IPS-18a (cell line): Measurements from ENCODE around the gene PDLIM4.

ENCODE experiments used
- H3K27ac ChIP-seq: one replicate; pipeline ENCODE4 v1.5.1; 2013; ENCODE audit warnings: low read length
- H3K27me3 ChIP-seq: one replicate; pipeline ENCODE4 v1.6.1; 2013; ENCODE audit warnings: mild to moderate bottlenecking, low read length; ENCODE audit not compliant: control insufficient read depth, insufficient read depth
- H3K36me3 ChIP-seq: one replicate; pipeline ENCODE4 v1.6.1; 2013; ENCODE audit warnings: low read depth, low read length; ENCODE audit not compliant: control insufficient read depth
- H3K4me1 ChIP-seq: one replicate; pipeline ENCODE4 v1.6.1; 2013; ENCODE audit warnings: low read depth, low read length; ENCODE audit not compliant: control insufficient read depth
- H3K4me3 ChIP-seq: one replicate; pipeline ENCODE4 v1.5.1; 2013; ENCODE audit warnings: low read length
- H3K9ac ChIP-seq: one replicate; pipeline ENCODE4 v1.6.1; 2013; ENCODE audit warnings: mild to moderate bottlenecking, low read length, moderate library complexity
- H3K9me3 ChIP-seq: one replicate; pipeline ENCODE4 v1.6.1; 2013; ENCODE audit warnings: low read depth, low read length; ENCODE audit not compliant: control insufficient read depth

The PDLIM4 gene

DNA sequence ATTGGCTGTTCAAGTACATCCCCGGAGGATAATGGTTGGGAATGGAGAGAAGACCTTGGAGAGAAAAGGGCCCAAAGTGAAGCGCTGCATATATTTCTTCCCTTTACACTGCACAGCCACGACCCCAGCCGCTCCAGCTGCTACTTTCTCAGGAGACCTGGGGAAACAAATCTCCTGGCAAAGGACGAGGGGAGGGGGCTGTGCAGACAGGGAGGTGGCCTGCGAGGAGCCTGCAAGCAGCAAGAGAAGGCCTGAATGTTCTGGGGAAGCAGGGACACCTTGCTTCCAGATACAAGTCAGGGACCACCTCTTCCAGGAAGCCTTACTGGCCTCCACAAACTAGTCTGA lies 739 bp upstream of the PDLIM4 start:
- no peak overlapping the region for H3K27ac ChIP-seq
- H3K36me3 ChIP-seq, result no peaks in the 10 kb centered on the region
- H3K9me3 ChIP-seq, result no peaks in the 10 kb centered on the region
- H3K27me3 ChIP-seq, result peaks cover 16% of the 10 kb centered on the region
- peak overlapping the region; percentile 56 for H3K4me3 ChIP-seq
- no peak overlapping the region for H3K9ac ChIP-seq
- no peaks in the 10 kb centered on the region for H3K4me1 ChIP-seq

DNA sequence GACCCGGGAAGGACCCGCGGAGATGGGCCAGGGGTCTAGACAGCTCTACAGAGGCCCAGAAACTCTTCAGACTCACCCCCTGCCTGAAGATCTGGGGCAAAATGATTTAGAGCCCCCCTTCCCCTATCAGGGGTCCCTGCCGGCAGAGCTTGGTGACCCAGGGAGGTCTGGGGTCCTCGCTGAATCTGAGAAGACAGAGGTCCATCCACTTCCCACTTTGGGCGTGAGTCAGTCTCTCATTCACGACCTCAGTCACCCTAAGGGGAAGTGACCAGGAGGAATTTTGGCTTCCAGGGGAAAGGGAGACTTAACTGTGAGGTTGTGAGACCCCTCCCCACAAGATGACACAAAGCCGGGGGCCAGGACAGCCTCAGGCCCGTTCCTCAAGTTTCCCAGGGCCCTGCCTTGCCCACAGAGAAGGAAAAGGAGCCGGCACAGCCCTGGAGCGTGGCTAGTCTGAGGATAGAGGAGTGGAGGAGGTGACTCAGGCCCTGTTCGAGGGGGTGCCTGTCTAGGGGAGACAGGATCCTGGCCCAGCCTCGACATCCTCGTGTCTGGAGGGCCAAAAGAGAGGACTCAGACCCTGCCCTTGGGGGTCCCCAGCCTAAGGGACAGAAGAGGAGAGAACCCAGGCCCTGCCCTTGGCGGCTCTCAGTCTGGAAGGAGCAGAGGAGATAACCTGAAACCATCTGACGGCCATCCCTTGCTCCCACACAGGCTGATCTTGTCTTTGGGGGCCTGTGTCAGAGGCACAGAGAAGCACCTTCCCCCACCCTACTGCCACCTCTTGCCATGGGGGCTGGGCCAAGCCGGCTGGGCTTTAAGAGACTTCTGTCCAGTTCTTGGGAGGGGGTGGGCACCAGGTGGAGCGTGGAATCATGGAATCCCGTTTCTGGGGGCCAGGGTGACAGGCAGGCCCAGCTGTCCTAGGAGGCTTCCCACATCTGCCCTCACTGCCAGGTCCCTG lies 889 bp downstream of the PDLIM4 start:
- Histone ChIP-seq H3K27me3 (peaks cover 16% of the 10 kb centered on the region), H3K27ac (no peak overlapping the region), H3K4me3 (peak overlapping the region; percentile 60), H3K36me3 (no peaks in the 10 kb centered on the region), H3K9me3 (no peaks in the 10 kb centered on the region), H3K9ac (no peak overlapping the region), H3K4me1 (no peaks in the 10 kb centered on the region)

DNA sequence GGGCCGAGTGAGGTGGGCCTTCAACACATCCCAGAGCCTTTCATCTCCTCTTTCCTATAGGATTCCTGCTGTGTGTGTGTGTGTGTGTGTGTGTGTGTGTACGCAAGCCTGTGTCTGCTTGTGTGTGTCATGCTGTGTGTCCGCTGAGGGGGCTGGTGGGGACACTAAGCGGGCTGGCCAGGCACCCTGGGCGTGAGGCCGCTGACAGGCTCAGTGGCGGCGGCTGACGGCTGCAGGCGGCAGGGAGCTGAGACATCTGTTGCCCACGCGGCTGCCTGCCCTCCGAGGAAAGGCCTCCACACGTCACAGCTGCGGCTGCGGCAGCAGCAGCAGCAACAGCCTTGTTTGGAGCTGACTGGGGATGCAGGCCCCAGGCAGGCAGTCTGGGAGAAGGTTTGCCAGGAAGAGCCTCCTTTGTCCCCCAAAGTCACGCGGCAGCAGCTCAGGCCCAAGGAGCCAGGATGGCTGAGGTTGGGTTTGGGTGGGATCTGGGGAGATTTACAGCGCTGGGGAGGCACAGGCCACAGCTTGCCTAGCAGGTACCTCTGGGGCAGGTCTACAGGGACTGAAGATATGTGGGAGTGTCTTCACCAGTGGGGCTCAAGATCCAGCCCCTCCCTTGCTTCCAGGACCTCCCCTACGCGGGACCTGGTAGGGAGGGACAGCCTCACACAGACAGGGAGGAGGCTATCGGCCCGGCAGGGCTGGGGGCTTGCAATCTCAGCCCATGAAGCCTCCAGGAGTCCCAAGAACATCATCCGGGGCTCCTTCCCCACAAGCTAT lies 1.8 kb downstream of the PDLIM4 start:
- Histone ChIP-seq H3K27ac (no peak overlapping the region), H3K9me3 (no peaks in the 10 kb centered on the region), H3K36me3 (no peaks in the 10 kb centered on the region), H3K9ac (no peak overlapping the region), H3K27me3 (peaks cover 16% of the 10 kb centered on the region), H3K4me3 (no peak overlapping the region), H3K4me1 (no peaks in the 10 kb centered on the region)

DNA sequence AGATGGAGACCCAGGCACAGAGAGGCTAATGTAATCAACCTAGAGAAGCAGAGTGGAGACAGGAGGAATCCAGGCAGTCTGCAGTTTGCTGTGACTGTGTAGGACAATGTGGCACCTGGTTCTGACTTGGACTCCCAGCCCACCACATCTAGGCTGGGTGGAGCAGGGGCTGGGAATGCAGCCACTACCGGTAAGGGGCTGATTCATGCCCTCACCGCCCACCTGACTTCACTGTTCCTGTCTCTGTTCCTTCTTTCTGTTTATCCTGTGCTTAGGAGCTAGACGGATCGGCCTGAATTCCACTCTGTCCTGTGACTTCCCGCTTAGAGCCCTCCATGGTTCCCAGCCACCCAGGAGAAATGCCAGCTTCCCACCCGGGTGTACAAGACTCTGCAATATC lies 2.6 kb downstream of the PDLIM4 start:
- Histone ChIP-seq H3K27me3 (peaks cover 16% of the 10 kb centered on the region), H3K9me3 (no peaks in the 10 kb centered on the region), H3K4me1 (no peaks in the 10 kb centered on the region), H3K27ac (no peak overlapping the region), H3K9ac (no peak overlapping the region), H3K36me3 (no peaks in the 10 kb centered on the region), H3K4me3 (no peak overlapping the region)

DNA sequence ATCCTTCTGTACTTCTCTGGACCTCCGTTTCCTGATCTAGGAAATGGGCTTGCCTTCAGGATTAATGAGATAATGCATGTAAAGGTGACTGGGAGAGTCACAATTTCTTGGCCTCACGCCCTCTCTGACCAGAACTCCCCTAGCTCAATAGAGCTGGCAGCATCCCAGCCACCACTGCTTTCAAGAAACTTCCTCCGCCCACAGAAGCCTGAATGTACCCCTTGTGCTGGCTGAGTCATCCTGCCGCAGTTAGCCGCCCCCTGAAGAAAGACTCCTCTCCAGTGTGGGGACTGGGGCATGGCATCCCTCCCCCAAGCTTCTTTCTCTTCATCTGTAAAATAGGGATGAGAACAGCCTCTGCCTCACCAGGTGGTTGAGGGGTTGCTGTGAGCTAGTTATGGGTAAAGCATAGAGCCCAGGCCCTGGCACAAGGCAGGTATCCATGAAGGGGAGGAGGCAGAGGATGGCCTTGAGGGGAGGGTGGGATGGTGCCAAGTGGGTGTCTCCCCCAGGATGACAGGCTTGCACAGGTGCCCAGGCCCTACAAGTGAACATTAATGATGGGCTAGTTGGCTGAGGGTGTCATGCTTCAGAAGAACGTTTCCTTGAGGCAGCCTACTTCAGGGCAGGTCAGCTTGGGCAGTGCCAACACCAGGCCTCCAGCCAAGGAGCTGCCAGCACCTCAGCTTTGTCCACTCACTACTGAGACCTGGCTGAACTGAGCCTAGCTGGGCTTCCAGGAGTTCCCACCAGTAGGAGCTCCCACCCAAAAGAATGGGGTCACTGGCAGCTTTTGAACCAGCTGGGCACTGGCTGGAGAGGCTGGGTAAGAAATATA lies 3.4 kb downstream of the PDLIM4 start:
- Histone ChIP-seq H3K9ac (no peak overlapping the region), H3K36me3 (no peaks in the 10 kb centered on the region), H3K4me1 (no peaks in the 10 kb centered on the region), H3K27ac (no peak overlapping the region), H3K27me3 (peaks cover 16% of the 10 kb centered on the region), H3K4me3 (no peak overlapping the region), H3K9me3 (no peaks in the 10 kb centered on the region)

DNA sequence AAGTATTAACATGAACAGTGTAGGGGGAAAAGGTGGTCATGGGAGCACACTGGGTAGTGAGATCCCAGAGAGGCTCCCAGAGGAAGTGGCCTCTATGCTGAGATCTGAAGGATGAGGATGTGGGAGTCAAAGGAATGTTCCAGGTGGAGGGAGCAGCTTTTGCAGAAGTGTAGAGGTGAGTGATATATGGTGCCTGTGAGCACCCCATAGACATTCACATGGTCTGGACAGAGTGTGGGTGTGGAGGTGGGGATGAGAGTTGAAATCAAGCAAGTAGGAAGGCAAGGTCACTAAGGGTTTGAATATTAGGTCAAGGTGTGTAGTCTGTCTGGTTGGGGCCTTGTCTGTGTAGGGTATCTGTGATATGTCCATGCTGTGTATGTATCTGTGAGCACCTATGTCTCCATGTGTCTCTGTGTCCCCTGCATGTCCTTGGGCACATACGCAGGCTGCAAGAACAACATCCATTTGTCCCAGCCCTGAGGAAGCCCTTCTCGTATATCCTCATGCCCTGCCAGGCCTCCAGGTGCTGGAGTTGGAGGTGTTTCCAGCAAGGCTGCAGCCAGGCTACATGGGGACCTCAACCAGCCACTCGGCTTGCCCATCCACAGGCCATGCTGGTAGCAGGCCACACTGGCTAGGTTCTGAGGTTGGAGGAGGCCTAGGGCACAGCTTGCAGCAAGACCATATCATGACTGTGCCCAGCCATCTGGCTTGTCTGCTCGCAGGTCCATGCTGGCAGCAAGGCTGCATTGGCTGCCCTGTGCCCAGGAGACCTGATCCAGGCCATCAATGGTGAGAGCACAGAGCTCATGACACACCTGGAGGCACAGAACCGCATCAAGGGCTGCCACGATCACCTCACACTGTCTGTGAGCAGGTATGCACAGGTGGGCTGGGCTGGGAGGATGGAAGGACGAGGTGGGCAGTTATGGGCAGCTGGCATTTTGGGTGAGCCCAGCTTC lies 4.7 kb downstream of the PDLIM4 start:
- H3K4me1 ChIP-seq, result no peaks in the 10 kb centered on the region

DNA sequence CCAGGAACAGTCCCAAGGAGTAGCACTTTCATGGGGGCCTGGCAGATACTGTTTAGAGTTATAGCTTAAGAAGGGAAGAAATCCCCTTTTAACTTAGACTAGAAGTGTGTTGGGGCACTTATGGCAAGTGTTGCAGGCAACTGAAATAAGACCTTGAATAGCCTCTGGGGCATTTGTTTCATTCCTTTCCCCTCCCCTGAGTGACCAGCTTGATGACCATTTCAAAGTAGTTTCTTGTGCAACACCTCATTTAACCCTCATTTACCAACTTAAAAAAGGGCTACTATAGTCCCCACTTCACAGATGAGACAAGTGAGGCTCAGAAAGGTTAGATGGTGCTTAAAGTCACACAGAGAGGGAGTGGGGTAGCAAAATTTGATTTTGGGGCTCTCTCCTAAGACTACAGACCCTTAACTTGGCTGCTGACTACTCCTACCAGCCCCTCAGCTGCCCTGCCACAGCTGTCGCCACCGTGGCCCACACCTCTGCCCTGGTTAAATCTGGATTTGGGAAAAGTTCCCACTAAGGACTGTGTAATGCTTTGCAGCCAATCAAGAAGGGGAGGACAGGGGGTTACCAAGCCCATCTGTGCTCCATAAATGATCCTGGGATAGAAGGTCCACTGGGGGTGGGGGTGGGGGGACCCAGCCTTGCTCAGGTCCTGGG lies 5.5 kb downstream of the PDLIM4 start:
- H3K9me3 ChIP-seq, result no peaks in the 10 kb centered on the region
- H3K36me3 ChIP-seq, result no peaks in the 10 kb centered on the region
- H3K4me1 ChIP-seq, result no peaks in the 10 kb centered on the region

More for the DNA sequence above, 4.7 kb downstream of the PDLIM4 start:
- no peaks in the 10 kb centered on the region for H3K36me3 ChIP-seq
- no peak overlapping the region for H3K27ac ChIP-seq
- no peak overlapping the region for H3K9ac ChIP-seq
- peaks cover 8% of the 10 kb centered on the region for H3K27me3 ChIP-seq
- H3K4me3 ChIP-seq, result no peak overlapping the region
- H3K9me3 ChIP-seq, result no peaks in the 10 kb centered on the region

DNA sequence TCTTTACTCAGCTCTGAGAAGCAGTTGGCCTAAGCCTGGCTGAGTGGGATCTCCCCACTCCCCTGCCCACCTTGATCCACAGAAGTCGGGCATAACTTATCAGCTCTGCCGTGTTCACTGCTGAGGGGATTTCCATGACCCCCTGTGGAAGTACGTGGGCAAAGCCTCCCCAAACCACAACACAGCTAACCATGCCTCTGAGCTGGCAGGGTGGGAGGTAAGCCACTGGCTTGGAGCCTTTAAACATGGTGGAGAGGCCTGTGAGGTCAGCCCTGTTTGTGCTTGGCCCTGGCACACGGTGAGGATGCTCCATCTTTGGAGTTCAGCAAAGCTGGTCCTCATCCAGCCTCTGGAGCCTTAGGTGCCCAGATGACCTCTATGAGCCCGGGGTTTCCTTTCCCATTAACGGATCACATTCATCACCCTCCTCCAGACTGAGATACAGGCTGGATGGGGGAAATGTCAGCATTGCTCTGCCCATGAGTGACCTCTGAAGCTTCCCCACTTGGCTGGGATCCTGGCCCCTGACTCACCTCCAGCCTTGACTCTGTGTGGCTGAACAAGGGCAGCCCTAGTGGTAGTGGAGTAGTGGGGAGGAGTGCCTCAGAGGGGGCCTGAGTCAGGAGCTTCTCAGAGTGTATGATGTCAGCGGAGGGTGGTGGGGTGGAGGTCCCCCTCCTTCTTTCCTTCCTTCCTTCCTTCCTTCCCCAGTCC lies 6.2 kb downstream of the PDLIM4 start:
- no peaks in the 10 kb centered on the region for H3K36me3 ChIP-seq
- no peak overlapping the region for H3K9ac ChIP-seq

More for the DNA sequence above, 5.5 kb downstream of the PDLIM4 start:
- H3K4me3 ChIP-seq, result no peak overlapping the region
- no peak overlapping the region for H3K9ac ChIP-seq
- no peak overlapping the region for H3K27ac ChIP-seq
- H3K27me3 ChIP-seq, result peaks cover 7% of the 10 kb centered on the region

DNA sequence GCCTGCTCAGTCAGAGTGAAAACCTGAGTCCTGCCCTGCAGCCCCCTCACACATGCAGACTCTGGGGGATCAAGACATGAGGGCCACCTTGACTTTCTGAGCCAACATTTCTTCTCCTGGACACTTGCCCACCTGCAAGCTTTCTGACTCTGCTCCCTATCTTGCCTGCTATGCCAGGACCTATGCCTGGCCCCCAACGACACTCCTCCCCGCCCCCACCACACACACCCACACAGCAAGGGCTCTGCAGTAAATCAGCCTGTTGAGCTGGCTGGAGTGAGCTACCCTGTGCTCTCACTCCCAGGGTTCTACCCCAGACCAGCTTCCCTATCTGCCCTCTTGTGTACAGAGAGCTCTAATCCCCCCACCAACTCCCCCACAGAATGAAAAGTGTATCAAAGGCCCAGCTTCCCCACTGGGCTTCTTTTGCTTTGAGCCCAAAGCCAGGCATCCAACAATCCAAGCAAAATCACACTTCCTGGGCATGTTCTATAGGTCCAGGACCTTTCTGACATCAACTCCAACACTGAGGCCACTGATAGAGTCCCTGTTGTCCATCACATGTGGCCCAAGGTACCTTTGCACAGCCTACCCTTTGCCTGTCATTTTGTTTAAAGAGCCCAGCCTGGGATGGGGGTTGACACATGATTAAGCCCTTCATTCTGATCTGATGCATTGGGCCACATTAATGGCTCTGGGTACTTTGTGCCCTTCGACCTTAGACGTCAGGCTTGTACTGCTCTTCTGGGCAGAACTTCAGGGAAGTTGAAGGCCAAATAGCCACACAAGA lies 7.2 kb downstream of the PDLIM4 start:
- H3K27me3 ChIP-seq, result no peaks in the 10 kb centered on the region
- H3K27ac ChIP-seq, result no peak overlapping the region
- no peaks in the 10 kb centered on the region for H3K4me1 ChIP-seq
- no peaks in the 10 kb centered on the region for H3K36me3 ChIP-seq
- H3K9me3 ChIP-seq, result no peaks in the 10 kb centered on the region
- no peak overlapping the region for H3K9ac ChIP-seq
- no peak overlapping the region for H3K4me3 ChIP-seq

More for the DNA sequence above, 6.2 kb downstream of the PDLIM4 start:
- H3K27ac ChIP-seq, result no peak overlapping the region
- H3K4me1 ChIP-seq, result no peaks in the 10 kb centered on the region
- no peaks in the 10 kb centered on the region for H3K9me3 ChIP-seq
- H3K4me3 ChIP-seq, result no peak overlapping the region
- H3K27me3 ChIP-seq, result no peaks in the 10 kb centered on the region
